GM18499 (cell line): ENCODE measurements around the gene WASF3.
"Not testable (repeated sequence)": the region's sequence is repeated elsewhere in the genome, so short reads cannot be mapped to it uniquely, and the experiment has no call there.

Experiments
- ATAC-seq: cut with Tn5 transposase; IDR thresholded peaks from one replicate; pipeline ENCODE4 v1.9.1; 2021; ENCODE audit warnings: moderate number of reproducible peaks; ENCODE audit not compliant: insufficient read depth, unreplicated experiment

Gene WASF3

GRCh38 chr13:26706381-26706780 lies 148.9 kb downstream of the WASF3 start:
- ATAC-seq = no peak

GRCh38 chr13:26707122-26708006 lies 149.9 kb downstream of the WASF3 start:
- ATAC-seq = no peak

GRCh38 chr13:26708007-26708297 lies 150.5 kb downstream of the WASF3 start:
- no peak for ATAC-seq

- no peak for ATAC-seq
These were observed 152.0 kb downstream of the WASF3 start for GRCh38 chr13:26709461-26709860.

GRCh38 chr13:26710166-26710565 lies 152.7 kb downstream of the WASF3 start:
- ATAC-seq = no peak

GRCh38 chr13:26711211-26711610 lies 153.7 kb downstream of the WASF3 start:
- no peak for ATAC-seq

- ATAC-seq = no peak
These were observed 155.9 kb downstream of the WASF3 start for GRCh38 chr13:26713341-26713740.

GRCh38 chr13:26716984-26717383 lies 159.5 kb downstream of the WASF3 start:
- no peak for ATAC-seq

- ATAC-seq = no peak
These were observed 160.7 kb downstream of the WASF3 start for GRCh38 chr13:26718146-26718545.

- no peak for ATAC-seq
These were observed 161.4 kb downstream of the WASF3 start for GRCh38 chr13:26718872-26719271.

- ATAC-seq = no peak
These were observed 162.0 kb downstream of the WASF3 start for GRCh38 chr13:26719356-26719945.

GRCh38 chr13:26721251-26722121 lies 164.0 kb downstream of the WASF3 start:
- no peak for ATAC-seq

- no peak for ATAC-seq
These were observed 164.8 kb downstream of the WASF3 start for GRCh38 chr13:26722321-26722720.

- not testable (repeated sequence) for ATAC-seq
These were observed 166.1 kb downstream of the WASF3 start for GRCh38 chr13:26723620-26724019.

GRCh38 chr13:26726684-26727083 lies 169.2 kb downstream of the WASF3 start:
- ATAC-seq = no peak

GRCh38 chr13:26727122-26727521 lies 169.6 kb downstream of the WASF3 start:
- no peak for ATAC-seq

- no peak for ATAC-seq
These were observed 170.2 kb downstream of the WASF3 start for GRCh38 chr13:26727633-26728032.

GRCh38 chr13:26735677-26736076 lies 178.2 kb downstream of the WASF3 start:
- no peak for ATAC-seq
